ENCODE results near the gene ESRRA. TPM values are rescaled to one million over a fixed set of nuclear protein-coding genes. Genes with fewer than 3 reads are reported as not detected.
A peak's percentile ranks its signal among the peaks of the same experiment; 100 is the strongest.

Gene ESRRA
- total RNA-seq, 1 experiment from 2014 or later: 53.4 TPM

DNA sequence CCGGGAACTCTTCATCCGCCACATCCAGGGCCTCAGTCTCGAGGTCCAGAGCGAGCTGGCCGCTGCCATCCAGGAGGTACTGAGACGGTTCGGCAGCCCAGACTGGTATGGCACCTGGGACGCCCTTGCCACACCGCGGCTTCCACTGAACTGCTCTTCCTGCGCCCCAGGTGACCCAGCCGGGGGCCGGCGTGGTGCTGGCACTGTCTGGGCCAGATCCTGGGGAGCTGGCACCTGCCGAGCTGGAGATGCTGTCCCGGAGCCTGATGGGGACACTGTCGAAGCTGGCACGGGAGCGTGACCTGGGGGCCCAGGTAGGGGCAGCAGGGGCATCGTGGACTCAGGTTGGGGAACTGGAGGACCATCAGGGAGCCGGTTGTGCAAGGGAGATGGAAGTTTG lies 36.1 kb downstream of the ESRRA start:
- H3K4me3 Mint-ChIP-seq (ENCODE audit: low read depth, unreplicated experiment): peak overlapping the region; percentile 14
- no peaks in the 10 kb centered on the region for H3K36me3 Mint-ChIP-seq (ENCODE audit: insufficient read depth, unreplicated experiment)
- H3K9me3 Mint-ChIP-seq (ENCODE audit: low read depth, unreplicated experiment): no peaks in the 10 kb centered on the region
- CTCF ChIA-PET: interaction anchor here (1.2 kb wide), 1 partner anchor 14 kb away, joined by 6 read pairs; no protein-coding TSS in a partner anchor
- no TSS peak for BruUV-seq (replicated peaks)
- intact Hi-C loops (cut with micrococcal nuclease; ENCODE audit: unreplicated experiment): no loop called here
- no peaks in the 10 kb centered on the region for H3K27me3 Mint-ChIP-seq (ENCODE audit: unreplicated experiment)
- no peaks in the 10 kb centered on the region for H3K4me1 Mint-ChIP-seq (ENCODE audit: low read depth, unreplicated experiment)
- DNase-seq: no peak
- TF ChIP-seq, protein P1, sequence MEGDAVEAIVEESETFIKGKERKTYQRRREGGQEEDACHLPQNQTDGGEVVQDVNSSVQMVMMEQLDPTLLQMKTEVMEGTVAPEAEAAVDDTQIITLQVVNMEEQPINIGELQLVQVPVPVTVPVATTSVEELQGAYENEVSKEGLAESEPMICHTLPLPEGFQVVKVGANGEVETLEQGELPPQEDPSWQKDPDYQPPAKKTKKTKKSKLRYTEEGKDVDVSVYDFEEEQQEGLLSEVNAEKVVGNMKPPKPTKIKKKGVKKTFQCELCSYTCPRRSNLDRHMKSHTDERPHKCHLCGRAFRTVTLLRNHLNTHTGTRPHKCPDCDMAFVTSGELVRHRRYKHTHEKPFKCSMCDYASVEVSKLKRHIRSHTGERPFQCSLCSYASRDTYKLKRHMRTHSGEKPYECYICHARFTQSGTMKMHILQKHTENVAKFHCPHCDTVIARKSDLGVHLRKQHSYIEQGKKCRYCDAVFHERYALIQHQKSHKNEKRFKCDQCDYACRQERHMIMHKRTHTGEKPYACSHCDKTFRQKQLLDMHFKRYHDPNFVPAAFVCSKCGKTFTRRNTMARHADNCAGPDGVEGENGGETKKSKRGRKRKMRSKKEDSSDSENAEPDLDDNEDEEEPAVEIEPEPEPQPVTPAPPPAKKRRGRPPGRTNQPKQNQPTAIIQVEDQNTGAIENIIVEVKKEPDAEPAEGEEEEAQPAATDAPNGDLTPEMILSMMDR (IDR thresholded peaks at IDR 0.05; ENCODE audit: unreplicated experiment): no peak
- H3K27ac Mint-ChIP-seq (ENCODE audit: unreplicated experiment): no peak overlapping the region

DNA sequence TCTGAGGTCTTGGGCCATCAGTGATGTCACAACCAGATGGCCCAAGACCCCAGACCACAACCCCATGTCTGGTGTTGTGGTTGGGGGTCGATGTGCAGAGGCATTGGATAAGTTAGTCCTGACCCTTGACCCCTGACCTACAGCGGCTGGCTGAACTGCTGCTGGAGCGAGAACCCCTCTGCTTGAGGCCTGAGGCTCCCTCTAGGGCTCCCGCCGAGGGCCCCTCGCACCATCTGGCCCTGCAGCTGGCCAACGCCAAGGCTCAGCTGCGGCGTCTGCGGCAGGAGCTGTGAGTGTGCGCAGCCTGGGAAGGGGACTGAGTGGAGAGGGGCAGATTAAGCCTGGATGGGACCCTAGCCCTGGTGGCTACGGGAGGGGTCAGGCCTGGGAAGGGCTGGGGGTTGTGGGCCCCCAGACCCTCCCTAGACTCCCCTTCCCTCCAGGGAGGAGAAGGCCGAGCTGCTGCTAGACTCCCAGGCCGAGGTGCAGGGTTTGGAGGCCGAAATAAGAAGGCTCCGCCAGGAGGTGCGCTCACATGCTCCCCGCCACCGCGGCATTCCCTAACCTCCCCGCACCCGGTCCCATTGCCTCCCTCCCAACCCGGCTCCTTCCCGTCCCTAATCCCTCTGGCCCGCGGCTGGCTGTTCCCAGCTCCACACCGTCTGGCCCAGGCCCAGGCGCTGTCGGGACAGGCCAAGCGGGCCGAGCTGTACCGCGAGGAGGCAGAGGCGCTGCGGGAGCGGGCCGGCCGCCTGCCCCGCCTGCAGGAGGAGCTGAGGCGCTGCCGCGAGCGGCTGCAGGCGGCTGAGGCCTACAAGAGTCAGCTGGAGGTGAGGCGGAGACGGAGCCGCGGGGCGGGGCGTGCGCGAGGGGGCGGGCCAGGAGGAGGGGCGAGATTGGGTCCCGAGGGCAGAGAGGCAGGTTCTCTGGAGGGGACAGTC lies 36.8 kb downstream of the ESRRA start:
- Mint-ChIP-seq H3K4me3 (ENCODE audit: low read depth, unreplicated experiment) (peak overlapping the region; percentile 52), H3K36me3 (ENCODE audit: insufficient read depth, unreplicated experiment) (no peaks in the 10 kb centered on the region), H3K4me1 (ENCODE audit: low read depth, unreplicated experiment) (peaks cover 3% of the 10 kb centered on the region), H3K27ac (ENCODE audit: unreplicated experiment) (no peak overlapping the region), H3K27me3 (ENCODE audit: unreplicated experiment) (no peaks in the 10 kb centered on the region), H3K9me3 (ENCODE audit: low read depth, unreplicated experiment) (no peaks in the 10 kb centered on the region)
- peak; percentile 96 for DNase-seq
- CTCF ChIA-PET: interaction anchor here (0.8 to 2.3 kb wide), 6 partner anchors 10 to 107 kb away, joined by 3 to 27 read pairs (median 8); partner anchors contain the start of genes PRDX5 and TRMT112
- BruUV-seq (replicated peaks): no TSS peak
- TF ChIP-seq, protein P1 (IDR thresholded peaks at IDR 0.05; ENCODE audit: unreplicated experiment): peak; percentile 36
- intact Hi-C loops (cut with micrococcal nuclease; ENCODE audit: unreplicated experiment): no loop called here

- Mint-ChIP-seq H3K36me3 (ENCODE audit: insufficient read depth, unreplicated experiment) (no peaks in the 10 kb centered on the region), H3K27ac (ENCODE audit: unreplicated experiment) (no peak overlapping the region), H3K9me3 (ENCODE audit: low read depth, unreplicated experiment) (no peaks in the 10 kb centered on the region), H3K4me1 (ENCODE audit: low read depth, unreplicated experiment) (peaks cover 9% of the 10 kb centered on the region), H3K4me3 (ENCODE audit: low read depth, unreplicated experiment) (peak overlapping the region; percentile 52), H3K27me3 (ENCODE audit: unreplicated experiment) (no peaks in the 10 kb centered on the region)
- intact Hi-C loops (cut with micrococcal nuclease; ENCODE audit: unreplicated experiment): no loop called here
- TF ChIP-seq, protein P1 (IDR thresholded peaks at IDR 0.05; ENCODE audit: unreplicated experiment): no peak
- DNase-seq: no peak
- CTCF ChIA-PET: interaction anchor here (0.8 to 2.3 kb wide), 6 partner anchors 9 to 106 kb away, joined by 3 to 27 read pairs (median 8); partner anchors contain the start of genes PRDX5 and TRMT112
- BruUV-seq (replicated peaks): no TSS peak
Observed at GRCh38 chr11:64342869-64343745, 37.8 kb downstream of the ESRRA start.
